Measurements from ENCODE around the gene RFXANK.
A peak's percentile ranks its signal among the peaks of the same experiment; 100 is the strongest.

RFXANK gene

DNA sequence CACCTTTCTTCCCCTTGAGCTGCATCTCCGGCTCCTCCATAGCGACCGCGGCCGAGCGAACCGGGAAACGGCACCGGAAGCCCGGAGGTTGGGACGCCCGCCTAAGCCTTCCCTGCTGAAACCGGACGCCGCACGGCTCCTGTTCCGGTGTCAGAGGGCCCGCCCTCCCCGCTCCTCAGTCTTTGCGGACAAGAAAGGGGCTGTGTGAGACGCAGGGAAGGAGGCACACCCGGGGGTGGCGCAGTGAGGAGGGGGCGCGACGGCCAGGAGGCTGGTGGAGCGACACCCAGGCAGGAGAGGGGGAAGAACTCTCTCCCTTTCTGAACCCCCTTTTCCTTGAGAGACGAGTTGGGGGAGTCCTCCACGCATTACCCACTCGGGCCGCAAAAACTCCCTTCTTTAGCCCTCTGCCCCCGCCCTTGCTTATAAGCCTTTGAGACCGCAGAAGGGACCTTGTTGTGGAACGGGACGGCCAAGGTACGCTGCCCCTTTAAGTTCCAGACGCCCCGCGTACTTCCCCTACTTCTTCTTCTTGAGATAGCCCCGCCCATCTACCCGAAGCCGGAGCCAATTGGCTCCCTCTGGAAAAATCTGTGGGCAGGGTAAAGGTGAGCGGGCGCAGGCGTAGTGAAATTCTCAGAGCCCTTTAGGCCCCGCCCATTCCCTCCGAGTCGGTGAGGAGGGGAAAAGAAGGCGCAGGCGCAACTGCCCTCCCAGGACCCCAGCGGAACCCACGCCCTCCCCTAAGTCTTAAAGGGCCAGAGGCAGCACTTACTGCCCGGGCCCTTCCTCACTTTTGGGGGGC, at the start of gene RFXANK, which contains the start of gene BORCS8:
Gene RFXANK, plus strand, starts transcription at position 181 of the 805 bp plus-strand sequence. CDS start 1,689 bp downstream, outside the sequence.
Gene BORCS8, minus strand, starts transcription at position 75 of the 805 bp plus-strand sequence. Its CDS starts 35 bp downstream, at position 40.
- ChIA-PET POLR2A (interaction anchor here (0.6 to 4.1 kb wide), 9 partner anchors 10 to 321 kb away, joined by 3 to 60 read pairs (median 3); partner anchors contain the start of genes MEF2B and NR2C2AP), CTCF (interaction anchor here (0.6 to 1.4 kb wide), 8 partner anchors 17 to 129 kb away, joined by 3 to 5 read pairs (median 4); partner anchors contain the start of gene MAU2)
- no peaks in the 10 kb centered on the region for H3K9me3 ChIP-seq (ENCODE audit: control insufficient read depth, insufficient read depth, low read depth, low read length)
- peak within 1 kb of the TSS; percentile 93 for H3K4me3 ChIP-seq (ENCODE audit: low read depth, low read length)
- no peaks in the 10 kb centered on the region for H3K4me1 ChIP-seq (ENCODE audit: control insufficient read depth, insufficient read depth, low read length)
- H3K27ac ChIP-seq (ENCODE audit: extremely low read depth, low read depth, low read length): peak within 1 kb of the TSS; percentile 84
- peaks cover 4 to 25% of the 10 kb centered on the region in 2 experiments; a peak in 2 of 3 replicates for H3K36me3 ChIP-seq (ENCODE audit: control insufficient read depth in 2 of 2, insufficient read depth in 1 of 2, low read length in 2 of 2)
- TF ChIP-seq KLF10 (tag by site-specific recombination; IDR thresholded peaks at IDR 0.05) (0 out of 2 replicates have a peak, but pooled peaks have one; percentile 61), ZNF830 (tag by site-specific recombination; IDR thresholded peaks at IDR 0.05; ENCODE audit: low read depth) (no peak), ZNF624 (tag by site-specific recombination; IDR thresholded peaks at IDR 0.05) (no peak), ZBTB48 (tag by site-specific recombination; IDR thresholded peaks at IDR 0.05) (peak; percentile 85), ZNF16 (tag by site-specific recombination; IDR thresholded peaks at IDR 0.05; ENCODE audit: low read depth) (no peak), ZNF449 (tag by site-specific recombination; IDR thresholded peaks at IDR 0.05) (0 out of 2 replicates have a peak, but pooled peaks have one; percentile 31), ZNF274 (IDR thresholded peaks at IDR 0.05; ENCODE audit: low read length) (no peak), ZNF274 (tag by site-specific recombination; IDR thresholded peaks at IDR 0.05; ENCODE audit: borderline replicate concordance) (no peak), ZNF76 (tag by site-specific recombination; IDR thresholded peaks at IDR 0.05; ENCODE audit: borderline replicate concordance, low read depth) (peak; percentile 84), MZF1 (tag by site-specific recombination; IDR thresholded peaks at IDR 0.05; ENCODE audit: borderline replicate concordance) (0 out of 2 replicates have a peak, but pooled peaks have one; percentile 37), HOXD13 (CRISPR knock-in tag; IDR thresholded peaks at IDR 0.05; ENCODE audit: borderline replicate concordance) (no peak), MYNN (tag by site-specific recombination; IDR thresholded peaks at IDR 0.05; ENCODE audit: borderline replicate concordance) (no peak), ZNF391 (tag by site-specific recombination; IDR thresholded peaks at IDR 0.05; ENCODE audit: borderline replicate concordance, low read depth) (peak; percentile 66; the same call in 1 of the 2 replicates), SCRT2 (tag by site-specific recombination; IDR thresholded peaks at IDR 0.05) (peak; percentile 70; the same call in 1 of the 2 replicates), ZNF785 (tag by site-specific recombination; IDR thresholded peaks at IDR 0.05) (peak; percentile 85; the same call in 1 of the 2 replicates), ZNF121 (tag by site-specific recombination; IDR thresholded peaks at IDR 0.05) (no peak), ZNF18 (tag by site-specific recombination; IDR thresholded peaks at IDR 0.05) (no peak), ZNF544 (tag by site-specific recombination; IDR thresholded peaks at IDR 0.05) (no peak), HOXC10 (CRISPR knock-in tag; IDR thresholded peaks at IDR 0.05) (no peak), SP3 (tag by site-specific recombination; IDR thresholded peaks at IDR 0.05) (peak; percentile 73), ZNF366 (tag by site-specific recombination; conservative IDR thresholded peaks at IDR 0.05) (peak; percentile 81), ZSCAN4 (tag by site-specific recombination; IDR thresholded peaks at IDR 0.05) (peak; percentile 62; the same call in 1 of the 2 replicates), ZBTB10 (tag by site-specific recombination; IDR thresholded peaks at IDR 0.05) (peak; percentile 93), ZNF311 (tag by site-specific recombination; IDR thresholded peaks at IDR 0.05; ENCODE audit: borderline replicate concordance) (no peak), PATZ1 (tag by site-specific recombination; IDR thresholded peaks at IDR 0.05) (peak; percentile 95)
- TF ChIP-seq, protein P1, sequence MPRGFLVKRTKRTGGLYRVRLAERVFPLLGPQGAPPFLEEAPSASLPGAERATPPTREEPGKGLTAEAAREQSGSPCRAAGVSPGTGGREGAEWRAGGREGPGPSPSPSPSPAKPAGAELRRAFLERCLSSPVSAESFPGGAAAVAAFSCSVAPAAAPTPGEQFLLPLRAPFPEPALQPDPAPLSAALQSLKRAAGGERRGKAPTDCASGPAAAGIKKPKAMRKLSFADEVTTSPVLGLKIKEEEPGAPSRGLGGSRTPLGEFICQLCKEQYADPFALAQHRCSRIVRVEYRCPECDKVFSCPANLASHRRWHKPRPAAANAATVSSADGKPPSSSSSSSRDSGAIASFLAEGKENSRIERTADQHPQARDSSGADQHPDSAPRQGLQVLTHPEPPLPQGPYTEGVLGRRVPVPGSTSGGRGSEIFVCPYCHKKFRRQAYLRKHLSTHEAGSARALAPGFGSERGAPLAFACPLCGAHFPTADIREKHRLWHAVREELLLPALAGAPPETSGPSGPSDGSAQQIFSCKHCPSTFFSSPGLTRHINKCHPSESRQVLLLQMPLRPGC (tag by site-specific recombination; IDR thresholded peaks at IDR 0.05): no peak

All from HEK293 (cell line).